ENCODE data around the gene ZNF217. TPM values are rescaled to one million over a fixed set of nuclear protein-coding genes. Genes with fewer than 3 reads are reported as not detected.

Gene ZNF217
- polyA plus RNA-seq, 2 of the 4 experiments (the other 2 are of a cell fraction) = 22.2 to 30.5 TPM

DNA sequence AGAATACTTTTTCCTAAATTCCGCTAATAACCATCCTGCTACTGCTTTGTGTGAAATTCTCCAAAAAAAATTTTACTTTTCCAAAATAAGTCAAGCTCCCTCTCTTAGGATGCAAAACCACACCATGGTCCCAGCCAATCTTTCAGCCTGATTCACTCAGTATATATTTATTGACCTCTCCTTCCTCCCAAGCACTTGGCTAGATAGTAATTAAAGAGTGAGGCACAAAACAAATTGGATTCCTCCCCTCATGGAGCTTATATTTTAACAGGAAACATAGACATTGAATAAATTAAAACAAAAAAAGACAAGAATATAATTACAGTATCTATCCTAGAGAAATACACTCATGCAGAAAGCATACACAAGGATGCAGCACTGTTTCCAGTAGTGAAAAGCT, 9.0 kb upstream of the ZNF217 start:
- Histone ChIP-seq H3K4me1 (peaks cover 23% of the 10 kb centered on the region), H3K4me3 (no peak overlapping the region), H3K4me2 (no peak overlapping the region), H3K9me3 (no peaks in the 10 kb centered on the region), H3K27ac (no peak overlapping the region)
- ChIA-PET CTCF (interaction anchor here (0.6 to 1.1 kb wide), 2 partner anchors 30 to 313 kb away, joined by 3 to 4 read pairs; no protein-coding TSS in a partner anchor), POLR2A (no interaction called here)
- TF ChIP-seq CHD4 (IDR thresholded peaks at IDR 0.05; ENCODE audit: borderline replicate concordance) = no peak
- no peak for TF ChIP-seq BHLHE40 (IDR thresholded peaks at IDR 0.05; ENCODE audit: low read depth, low read length)
- TF ChIP-seq HDAC2 (IDR thresholded peaks at IDR 0.05) = no peak
- no peak for TF ChIP-seq FOSB (CRISPR knock-in tag; IDR thresholded peaks at IDR 0.05)
- TF ChIP-seq MYC (IDR thresholded peaks at IDR 0.05; ENCODE audit: borderline replicate concordance, low read length) = no peak
- no peak for TF ChIP-seq HOXB13 (CRISPR knock-in tag; IDR thresholded peaks at IDR 0.05; ENCODE audit: low read depth)
- TF ChIP-seq HOXB5 (CRISPR knock-in tag; IDR thresholded peaks at IDR 0.05) = no peak
- no peak for TF ChIP-seq ZFP36 (IDR thresholded peaks at IDR 0.05; ENCODE audit: borderline replicate concordance, partially characterized antibody)
- no peak for TF ChIP-seq NPAS2 (CRISPR knock-in tag; IDR thresholded peaks at IDR 0.05; ENCODE audit: borderline replicate concordance)
- TF ChIP-seq, protein P1, sequence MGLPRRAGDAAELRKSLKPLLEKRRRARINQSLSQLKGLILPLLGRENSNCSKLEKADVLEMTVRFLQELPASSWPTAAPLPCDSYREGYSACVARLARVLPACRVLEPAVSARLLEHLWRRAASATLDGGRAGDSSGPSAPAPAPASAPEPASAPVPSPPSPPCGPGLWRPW (IDR thresholded peaks at IDR 0.05) = no peak
- no peak for TF ChIP-seq RCOR1 (IDR thresholded peaks at IDR 0.05; ENCODE audit: low read depth, low read length)
- TF ChIP-seq EP300 (IDR thresholded peaks at IDR 0.05) = no peak
- no peak for TF ChIP-seq RFX5 (IDR thresholded peaks at IDR 0.05)
- no peak for TF ChIP-seq JUNB (IDR thresholded peaks at IDR 0.05)
- TF ChIP-seq EHMT2 (IDR thresholded peaks at IDR 0.05; ENCODE audit: low read depth) = no peak
- no peak for TF ChIP-seq SMC3 (IDR thresholded peaks at IDR 0.05)
- TF ChIP-seq ZSCAN20 (CRISPR knock-in tag; IDR thresholded peaks at IDR 0.05) = no peak
- 93% methylated on average over 1 of the region's 1 CpG for WGBS (ENCODE audit: missing lambda C conversion rate)
- no peak for DNase-seq (ENCODE audit: low read depth in 1 of 2, low spot score in 1 of 2)
- no peak for FAIRE-seq
- ATAC-seq = no peak

DNA sequence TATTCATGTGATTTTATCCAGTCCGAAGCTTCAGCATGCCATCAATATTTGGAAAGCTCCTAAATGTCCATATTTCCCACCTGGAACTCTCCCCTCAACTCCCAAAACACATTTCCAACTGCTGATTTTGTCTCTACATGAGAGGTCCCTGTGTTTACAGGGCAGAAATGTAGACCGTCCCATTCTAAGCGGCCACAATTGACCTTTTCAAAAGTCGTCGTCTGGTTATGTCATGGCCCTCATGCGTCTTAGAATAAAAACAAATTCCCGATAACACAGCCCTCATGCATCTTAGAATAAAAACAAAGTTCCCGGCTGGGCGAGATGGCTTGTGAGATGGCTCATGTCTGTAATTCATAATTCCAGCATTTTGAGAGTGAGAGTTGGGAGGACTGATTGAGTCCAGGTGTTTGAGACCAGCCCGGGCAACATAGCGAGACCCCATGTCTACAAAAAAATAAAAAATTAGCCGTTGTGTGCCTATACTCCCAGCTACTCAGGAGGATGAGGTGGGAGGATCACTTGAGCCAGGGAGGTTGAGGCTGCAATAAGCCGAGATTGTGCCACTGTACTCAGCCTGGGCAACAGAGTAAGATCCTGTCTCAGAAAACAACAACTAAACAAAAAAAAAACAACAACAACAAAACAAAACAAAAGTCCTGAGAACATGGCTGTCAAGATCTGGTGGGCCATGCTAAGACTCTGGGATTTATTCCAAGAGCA, 6.4 kb upstream of the ZNF217 start:
- no peak for FAIRE-seq
- DNase-seq (ENCODE audit: low read depth in 1 of 2, low spot score in 1 of 2) = no peak
- ChIA-PET POLR2A (no interaction called here), CTCF (interaction anchor here (0.8 to 1.8 kb wide), 3 partner anchors 16 to 139 kb away, joined by 3 to 6 read pairs (median 3); no protein-coding TSS in a partner anchor)
- peaks cover 28% of the 10 kb centered on the region for H3K4me1 ChIP-seq
- no peak for TF ChIP-seq HEYL (CRISPR knock-in tag; IDR thresholded peaks at IDR 0.05)
- TF ChIP-seq RCOR1 (IDR thresholded peaks at IDR 0.05; ENCODE audit: low read depth, low read length) = no peak
- no peak for TF ChIP-seq TFCP2L1 (CRISPR knock-in tag; IDR thresholded peaks at IDR 0.05)
- TF ChIP-seq MYC (IDR thresholded peaks at IDR 0.05; ENCODE audit: borderline replicate concordance, low read length) = no peak
- no peak for TF ChIP-seq HOXB13 (CRISPR knock-in tag; IDR thresholded peaks at IDR 0.05; ENCODE audit: low read depth)
- WGBS (ENCODE audit: missing lambda C conversion rate) = 91% methylated on average over 13 of the region's 13 CpGs
- no peak overlapping the region for H3K4me3 ChIP-seq
- H3K4me2 ChIP-seq = no peak overlapping the region
- no peaks in the 10 kb centered on the region for H3K9me3 ChIP-seq
- H3K27ac ChIP-seq = peak overlapping the region in 1 of 2 experiments; percentile 88; a peak in 1 of 6 replicates
- no peak for ATAC-seq

GRCh38 chr20:53599378-53599777, 5.7 kb upstream of the ZNF217 start:
- no peak overlapping the region for H3K4me3 ChIP-seq
- H3K27ac ChIP-seq = peak overlapping the region in 1 of 2 experiments; percentile 88; a peak in 3 of 6 replicates
- H3K9me3 ChIP-seq = no peaks in the 10 kb centered on the region
- H3K4me2 ChIP-seq = no peak overlapping the region
- DNase-seq (ENCODE audit: low read depth in 1 of 2, low spot score in 1 of 2) = no peak
- CTCF ChIA-PET = interaction anchor here (0.8 to 1.8 kb wide), 4 partner anchors 17 to 341 kb away, joined by 3 to 6 read pairs (median 3); no protein-coding TSS in a partner anchor
- POLR2A ChIA-PET = no interaction called here
- WGBS (ENCODE audit: missing lambda C conversion rate) = 55% methylated on average over 4 of the region's 4 CpGs
- no peak for ATAC-seq
- FAIRE-seq = no peak
- peaks cover 28% of the 10 kb centered on the region for H3K4me1 ChIP-seq
- TF ChIP-seq BHLHE40 (IDR thresholded peaks at IDR 0.05; ENCODE audit: low read depth, low read length) = no peak
- no peak for TF ChIP-seq ZSCAN20 (CRISPR knock-in tag; IDR thresholded peaks at IDR 0.05)
- no peak for TF ChIP-seq RARB (CRISPR knock-in tag; IDR thresholded peaks at IDR 0.05)
- TF ChIP-seq POLR2A (IDR thresholded peaks at IDR 0.05; ENCODE audit: low read length) = no peak
- TF ChIP-seq REST (IDR thresholded peaks at IDR 0.05) = no peak
- TF ChIP-seq MAFK (IDR thresholded peaks at IDR 0.05; ENCODE audit: partially characterized antibody) = no peak
- TF ChIP-seq PBX3 (IDR thresholded peaks at IDR 0.05) = no peak
- no peak for TF ChIP-seq EHMT2 (IDR thresholded peaks at IDR 0.05; ENCODE audit: low read depth)
- TF ChIP-seq, protein P2, sequence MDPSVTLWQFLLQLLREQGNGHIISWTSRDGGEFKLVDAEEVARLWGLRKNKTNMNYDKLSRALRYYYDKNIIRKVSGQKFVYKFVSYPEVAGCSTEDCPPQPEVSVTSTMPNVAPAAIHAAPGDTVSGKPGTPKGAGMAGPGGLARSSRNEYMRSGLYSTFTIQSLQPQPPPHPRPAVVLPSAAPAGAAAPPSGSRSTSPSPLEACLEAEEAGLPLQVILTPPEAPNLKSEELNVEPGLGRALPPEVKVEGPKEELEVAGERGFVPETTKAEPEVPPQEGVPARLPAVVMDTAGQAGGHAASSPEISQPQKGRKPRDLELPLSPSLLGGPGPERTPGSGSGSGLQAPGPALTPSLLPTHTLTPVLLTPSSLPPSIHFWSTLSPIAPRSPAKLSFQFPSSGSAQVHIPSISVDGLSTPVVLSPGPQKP (IDR thresholded peaks at IDR 0.05; ENCODE audit: low read depth, low read length) = no peak
- TF ChIP-seq CHD2 (IDR thresholded peaks at IDR 0.05; ENCODE audit: low read length, partially characterized antibody) = no peak
- no peak for TF ChIP-seq CBX2 (IDR thresholded peaks at IDR 0.05; ENCODE audit: borderline replicate concordance, low read depth)
- TF ChIP-seq GATA3 (IDR thresholded peaks at IDR 0.05; ENCODE audit: borderline replicate concordance) = no peak
- no peak for TF ChIP-seq FOSL2 (IDR thresholded peaks at IDR 0.05)
- no peak for TF ChIP-seq FOSL2 (CRISPR knock-in tag; IDR thresholded peaks at IDR 0.05)

All from A549 (cell line).